RCC 7860 (cell line): ENCODE data around the gene GAREM1.
"Not testable (repeated sequence)": the region's sequence is repeated elsewhere in the genome, so short reads cannot be mapped to it uniquely, and the experiment has no call there.

Source experiments
- DNase-seq: peaks from one replicate; pipeline ENCODE4 v3.0.0-alpha.2; 2015; ENCODE audit warnings: low spot score
- FAIRE-seq: peaks from 2 replicates; lab custom pipeline; 2012; peaks lifted over from hg19 to GRCh38; lab: Jason Lieb, UNC

GAREM1 gene

DNA sequence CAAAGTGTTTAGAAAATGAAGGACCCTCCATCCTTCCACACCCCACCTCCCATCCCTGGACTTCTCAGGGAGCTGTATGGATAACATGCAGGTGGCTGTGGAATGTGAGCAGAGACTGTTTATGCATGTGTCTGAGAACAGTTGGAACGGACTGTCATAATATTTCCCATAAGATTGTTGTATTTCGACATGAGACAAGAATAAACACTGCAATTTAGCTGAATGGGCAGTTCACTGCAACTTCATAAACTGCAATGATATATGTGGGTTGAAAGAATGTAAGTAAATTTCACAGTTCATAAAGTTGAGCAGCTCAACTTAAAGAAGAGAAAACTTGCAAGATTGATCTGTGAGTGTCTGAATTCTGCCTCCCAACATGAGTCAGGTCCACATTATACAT, 206.3 kb downstream of the GAREM1 start:
- DNase-seq: no peak
- no peak for FAIRE-seq

DNA sequence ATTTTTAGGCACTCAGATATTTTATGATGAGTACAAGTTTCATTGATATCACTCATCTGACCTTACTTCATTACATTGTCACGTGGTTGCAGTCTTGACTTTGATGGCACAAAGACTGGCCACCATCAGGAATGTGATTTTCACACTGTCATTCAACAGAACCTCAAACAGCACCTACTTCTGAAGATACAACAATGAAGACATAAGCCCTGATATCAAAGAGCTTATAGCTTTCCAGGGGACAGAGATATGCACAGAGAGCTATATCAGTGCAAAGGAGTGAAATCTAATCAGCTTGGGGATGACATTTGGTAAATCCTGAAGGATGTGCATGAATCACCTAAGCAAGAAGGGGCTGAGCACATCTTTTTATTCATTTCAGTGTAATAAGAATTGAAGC, 208.6 kb downstream of the GAREM1 start:
- FAIRE-seq: no peak
- no peak for DNase-seq

DNA sequence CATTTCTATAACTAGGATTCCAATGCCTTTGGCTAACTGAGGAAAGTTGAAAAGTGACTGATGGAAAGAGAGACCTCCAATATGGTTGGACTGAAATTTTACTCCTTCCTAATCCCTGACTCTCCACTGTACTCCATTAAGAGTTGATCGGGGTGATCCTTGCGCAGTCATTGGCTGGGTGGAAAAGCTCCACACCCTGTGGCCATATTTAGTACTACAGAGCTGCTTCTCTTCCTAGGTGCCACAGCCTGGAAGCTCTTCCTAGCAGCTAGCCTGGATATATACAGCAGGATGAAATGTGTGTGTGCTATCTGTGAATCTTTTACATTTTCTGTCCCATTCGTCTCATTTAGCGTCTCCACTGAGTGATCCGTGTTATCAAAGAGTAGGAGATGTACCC, 209.7 kb downstream of the GAREM1 start:
- DNase-seq: no peak
- no peak for FAIRE-seq

DNA sequence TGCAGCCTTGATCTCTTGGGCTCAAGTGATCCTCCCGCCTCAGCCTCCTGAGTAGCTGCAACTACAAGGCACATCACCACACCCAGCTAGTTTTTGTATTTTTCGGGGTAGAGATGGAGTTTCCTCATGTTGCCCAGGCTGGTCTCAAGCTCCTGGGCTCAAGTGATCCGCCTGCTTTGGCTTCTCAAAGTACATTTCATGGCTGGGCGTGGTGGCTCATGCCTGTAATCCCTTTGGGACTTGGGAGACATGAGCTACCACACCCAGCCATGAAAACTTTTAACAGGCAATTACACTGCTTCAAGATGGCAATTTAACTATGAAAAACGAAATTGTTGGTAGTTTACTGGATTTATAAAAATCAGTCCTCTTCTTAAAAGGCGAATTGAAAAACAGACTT, 211.1 kb downstream of the GAREM1 start:
- DNase-seq (no peak), FAIRE-seq (no peak)

DNA sequence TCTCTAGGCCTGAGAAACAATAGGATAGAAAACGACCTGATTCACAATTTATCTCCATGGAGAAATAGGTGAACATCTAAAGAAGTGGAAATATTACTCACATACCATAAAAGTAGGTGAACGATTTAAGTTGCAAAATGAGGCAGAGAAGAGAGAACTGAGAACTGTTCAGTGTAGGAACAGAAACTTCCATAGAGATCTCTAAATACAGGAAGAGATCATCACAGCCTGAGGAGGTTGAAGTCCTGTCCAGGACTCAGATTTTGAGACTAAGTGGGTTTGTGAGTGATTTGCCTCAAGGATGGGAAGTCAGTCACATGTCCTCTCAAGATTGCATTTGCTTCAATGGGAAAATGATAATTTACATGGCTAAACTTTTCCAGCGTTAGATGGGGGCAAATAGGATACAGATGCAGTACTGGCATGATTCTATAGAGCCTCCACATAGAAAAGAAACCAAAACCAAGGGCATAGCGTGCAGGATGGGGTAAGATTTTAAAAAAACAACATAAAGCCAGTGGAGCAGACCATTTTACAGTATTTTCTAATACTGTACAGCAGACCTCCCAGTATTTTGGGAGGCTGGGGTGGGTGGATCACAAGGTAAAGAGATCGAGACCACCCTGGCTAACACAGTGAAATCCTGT, 212.0 kb downstream of the GAREM1 start:
- DNase-seq: no peak
- FAIRE-seq: no peak

DNA sequence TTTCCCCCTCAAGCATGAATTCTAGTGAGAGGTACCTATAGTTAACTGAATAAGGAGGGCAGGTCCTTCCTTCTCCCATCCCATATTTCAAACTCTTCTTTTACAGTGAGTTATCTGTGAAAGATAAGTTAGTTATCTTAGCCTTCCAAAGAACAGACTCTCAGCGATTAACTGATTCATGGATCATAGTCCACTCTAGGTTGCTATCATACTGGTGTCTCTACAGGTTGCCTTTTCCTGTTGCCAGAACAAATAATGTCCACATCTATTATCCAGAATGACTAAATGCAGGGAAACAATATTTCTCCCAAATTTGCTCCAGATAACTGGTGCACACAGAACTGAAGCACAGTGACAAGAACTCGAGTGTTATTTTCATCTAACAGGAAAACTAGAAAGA, 212.5 kb downstream of the GAREM1 start:
- DNase-seq (no peak), FAIRE-seq (no peak)

DNA sequence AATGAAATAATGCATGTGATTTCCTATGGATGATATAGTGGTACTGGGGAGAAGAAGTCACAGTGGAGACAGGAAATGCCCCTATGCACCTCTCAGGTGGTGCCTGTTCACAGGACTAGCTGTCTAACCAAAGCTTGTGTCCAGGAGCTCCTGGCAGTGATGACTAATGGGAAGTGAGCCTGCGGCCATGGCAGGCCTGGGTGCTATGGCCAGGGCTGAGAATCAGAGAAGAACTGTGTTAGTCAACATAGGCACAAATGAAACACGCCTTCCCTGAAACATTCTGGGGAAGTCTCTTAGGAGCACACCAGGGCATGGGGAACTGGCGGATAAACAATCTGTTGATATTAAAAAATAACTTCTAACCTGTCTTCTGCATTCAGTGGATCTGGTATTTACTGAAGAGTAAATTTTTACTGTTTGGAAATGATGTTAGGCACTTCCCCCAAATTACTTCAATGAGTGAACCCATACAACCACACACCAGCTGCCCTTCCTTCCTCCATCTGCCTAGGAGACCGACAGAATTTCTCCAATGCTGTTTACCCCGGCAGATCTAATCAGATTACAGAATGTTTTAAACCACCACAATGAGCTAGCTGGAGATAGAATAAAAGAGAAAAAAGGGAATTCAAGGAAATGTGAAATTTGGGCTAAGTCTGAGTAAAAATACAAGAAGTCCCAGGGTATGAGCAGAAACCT, 213.4 kb downstream of the GAREM1 start:
- FAIRE-seq (no peak), DNase-seq (no peak)

DNA sequence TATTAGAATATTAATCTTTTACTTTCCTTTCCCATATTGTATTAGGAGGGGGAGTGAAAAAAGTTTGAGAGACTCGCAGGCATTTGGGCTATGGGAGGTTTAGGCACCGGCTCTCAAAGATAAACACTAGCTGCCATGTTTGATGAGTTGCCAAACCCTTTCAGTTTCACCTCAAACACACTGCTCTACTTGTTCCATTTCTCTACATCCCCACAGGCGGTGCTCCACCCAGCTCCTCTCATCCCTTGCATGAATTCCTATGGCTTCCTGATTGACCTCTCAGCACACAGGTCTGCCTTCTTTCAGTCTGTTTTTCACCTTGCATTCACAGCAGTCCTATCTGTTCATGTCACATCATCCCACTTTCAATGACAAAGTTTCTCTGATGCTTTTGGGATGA, 215.1 kb downstream of the GAREM1 start:
- DNase-seq: no peak
- no peak for FAIRE-seq

DNA sequence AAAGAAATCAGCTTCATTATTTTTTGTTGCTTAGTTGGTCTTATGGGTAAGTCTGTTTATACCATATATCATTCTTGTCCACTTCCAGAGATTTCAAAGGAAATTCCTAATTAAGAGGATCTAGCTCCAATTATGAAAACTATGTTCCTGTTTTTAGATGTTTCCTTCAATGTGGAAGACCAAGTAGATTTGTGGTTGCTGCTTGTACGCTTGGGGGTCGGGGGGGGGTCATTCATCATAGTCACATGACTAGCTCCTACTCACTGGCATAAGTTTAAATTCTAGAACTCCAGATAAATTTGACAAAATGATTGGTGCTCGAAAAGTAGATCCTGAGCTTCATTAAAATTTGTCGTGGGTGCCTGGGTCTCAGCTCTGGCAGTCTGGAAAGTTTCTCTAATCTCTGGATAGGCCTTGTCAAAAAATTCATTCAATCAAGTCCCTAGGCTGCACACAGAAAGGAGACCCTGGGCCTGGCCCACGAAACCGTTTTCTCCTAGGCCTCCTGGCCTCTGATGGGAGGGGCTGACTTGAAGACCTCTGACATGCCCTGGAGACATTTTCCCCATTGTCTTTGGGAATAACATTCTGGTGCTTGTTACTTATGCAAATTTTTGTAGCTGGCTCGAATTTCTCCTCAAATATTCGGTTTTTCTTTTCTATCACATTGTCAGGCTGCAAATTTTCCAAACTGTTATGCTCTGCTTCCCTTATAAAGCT, 218.4 kb downstream of the GAREM1 start:
- FAIRE-seq (no peak), DNase-seq (no peak)

DNA sequence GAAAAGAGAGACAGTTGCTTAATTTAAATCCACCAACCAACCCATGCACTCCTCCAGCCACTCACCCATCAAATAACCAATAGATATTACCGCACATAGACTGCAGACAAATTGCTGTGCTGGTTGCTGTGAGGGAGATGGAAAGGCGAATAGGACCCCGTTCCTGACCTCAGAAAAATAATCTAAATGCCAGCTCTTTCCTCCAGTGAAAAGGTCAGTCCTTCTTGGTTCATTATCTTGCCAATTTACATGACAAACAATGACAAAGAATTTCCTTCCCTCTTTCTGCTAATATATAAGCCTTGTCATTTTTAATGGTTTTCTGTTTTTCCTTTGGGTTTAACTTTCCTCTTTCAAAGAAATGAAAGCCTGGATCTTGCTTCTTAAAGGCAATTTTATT, 219.2 kb downstream of the GAREM1 start:
- FAIRE-seq (no peak), DNase-seq (no peak)

DNA sequence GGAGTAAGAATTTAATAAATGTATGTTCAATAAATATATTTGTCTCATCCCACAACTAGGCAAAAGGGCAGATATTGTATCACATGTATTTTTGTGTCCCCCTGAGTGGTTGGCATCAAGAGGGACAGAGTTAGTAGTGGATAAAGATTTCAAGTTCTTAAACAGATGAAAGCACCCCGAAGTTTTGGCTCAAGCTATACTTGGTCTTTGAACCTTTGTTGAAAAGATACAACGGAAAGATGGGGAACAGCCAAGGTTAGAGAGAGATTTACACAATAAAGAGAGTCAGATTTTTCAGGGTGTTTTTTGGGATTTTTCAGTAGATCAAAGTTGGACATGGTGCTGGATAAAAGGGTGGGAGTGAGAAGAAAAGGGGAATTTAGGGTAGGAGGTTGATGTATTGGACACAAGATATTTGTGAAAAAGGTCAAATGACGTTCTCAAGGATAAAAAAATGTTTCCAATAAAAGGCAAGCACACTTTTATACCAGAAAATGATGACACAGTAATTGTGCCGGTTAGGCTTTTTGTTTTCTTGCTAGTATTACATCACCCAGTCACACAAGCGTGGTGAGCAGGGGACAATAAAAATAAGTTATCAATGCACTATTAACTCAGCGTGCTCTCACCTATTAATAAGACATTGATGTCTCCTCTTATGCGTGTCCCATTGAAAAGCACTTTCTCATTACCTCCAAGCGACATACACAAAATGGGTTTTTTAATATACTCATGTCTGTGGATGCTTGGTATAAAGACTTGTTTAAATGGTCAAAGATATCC, 221.3 kb downstream of the GAREM1 start:
- DNase-seq (no peak), FAIRE-seq (no peak)

DNA sequence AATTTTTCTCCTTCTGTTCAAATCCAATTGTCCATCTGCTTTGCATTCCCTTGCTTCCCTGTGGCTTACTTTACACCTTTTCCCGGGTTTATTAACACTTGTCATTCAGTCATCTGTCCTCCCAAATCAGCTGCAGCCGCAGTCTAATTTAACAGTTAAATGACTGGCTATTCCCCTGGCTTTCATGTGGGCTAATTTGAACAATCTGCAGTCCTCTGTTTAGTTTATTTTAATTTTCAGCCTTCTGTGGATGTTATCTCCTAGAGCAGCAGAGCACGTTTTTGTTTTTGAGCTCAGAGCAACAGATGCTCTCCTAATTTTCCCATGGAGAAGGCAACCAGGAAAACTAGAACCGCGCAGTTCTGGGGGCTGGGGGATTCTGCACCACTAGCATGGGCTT, 225.8 kb downstream of the GAREM1 start:
- FAIRE-seq (no peak), DNase-seq (no peak)

DNA sequence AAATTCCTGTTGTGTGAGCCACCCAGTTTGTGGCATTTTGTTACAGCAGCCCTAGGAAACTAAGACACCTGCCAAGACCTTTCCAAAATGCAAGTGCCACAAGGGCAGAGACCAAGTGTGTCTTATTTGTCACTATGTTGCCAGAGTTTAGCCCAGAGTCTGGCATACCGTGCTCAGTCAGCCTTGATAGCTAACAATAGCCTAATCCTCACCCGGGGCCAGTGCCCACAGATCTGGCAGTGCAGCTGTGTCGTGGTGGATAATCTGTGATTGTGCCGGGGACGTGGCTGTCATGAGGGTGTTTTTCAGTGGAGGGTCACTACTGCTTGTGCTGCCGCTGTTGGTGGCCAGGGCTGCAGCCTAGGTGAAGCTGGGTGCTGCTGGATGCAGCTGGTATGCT, 227.3 kb downstream of the GAREM1 start:
- FAIRE-seq (no peak), DNase-seq (no peak)

DNA sequence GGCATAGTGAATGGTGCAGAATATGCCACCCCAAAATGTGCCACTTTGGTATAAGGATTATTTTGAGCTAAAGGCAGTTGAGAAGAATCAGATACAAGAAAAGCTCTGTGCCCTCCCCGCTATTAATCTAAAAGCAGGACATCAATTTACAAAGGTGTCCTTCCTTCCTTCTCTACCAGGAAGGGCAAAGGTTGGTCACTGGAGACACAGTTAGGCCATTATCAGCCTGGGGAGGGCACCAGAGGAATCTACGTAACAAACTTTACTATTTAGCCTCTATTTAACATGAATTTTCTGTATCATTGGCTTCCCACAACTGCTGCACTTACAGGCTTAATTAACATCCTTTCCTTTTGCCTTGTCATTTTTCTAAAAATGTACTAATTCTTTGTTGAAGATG, 228.3 kb downstream of the GAREM1 start:
- no peak for FAIRE-seq
- DNase-seq: no peak

DNA sequence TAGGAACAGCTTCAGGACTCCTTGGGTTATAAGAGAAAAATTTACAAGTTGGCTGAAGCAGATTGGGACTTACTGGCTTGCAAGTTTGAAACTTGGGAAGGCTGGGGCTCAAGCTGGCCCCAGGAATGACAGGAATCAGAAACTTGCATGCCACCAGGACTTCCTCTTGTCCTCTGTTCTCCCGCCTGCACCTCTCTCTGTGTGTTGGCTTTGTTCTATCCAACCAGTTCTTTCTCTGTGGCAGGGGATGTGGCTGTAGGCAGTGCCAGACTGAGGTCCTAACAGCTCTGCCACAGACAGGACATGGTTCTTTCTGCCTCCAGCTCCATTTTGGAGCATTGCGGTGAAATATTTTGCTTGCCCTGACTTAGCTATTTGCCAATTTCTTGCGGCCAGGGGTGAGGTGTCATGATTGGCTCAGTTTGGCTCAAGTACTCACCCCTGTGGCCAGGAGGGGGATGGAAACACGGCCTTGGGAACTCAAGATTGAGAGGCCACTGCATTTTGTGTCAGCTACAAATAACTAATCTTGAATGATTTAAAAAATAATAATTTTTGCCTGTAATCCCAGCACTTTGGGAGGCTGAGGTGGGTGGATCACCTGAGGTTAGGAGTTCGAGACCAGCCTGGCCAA, 231.9 kb downstream of the GAREM1 start:
- no peak for FAIRE-seq
- no peak for DNase-seq

DNA sequence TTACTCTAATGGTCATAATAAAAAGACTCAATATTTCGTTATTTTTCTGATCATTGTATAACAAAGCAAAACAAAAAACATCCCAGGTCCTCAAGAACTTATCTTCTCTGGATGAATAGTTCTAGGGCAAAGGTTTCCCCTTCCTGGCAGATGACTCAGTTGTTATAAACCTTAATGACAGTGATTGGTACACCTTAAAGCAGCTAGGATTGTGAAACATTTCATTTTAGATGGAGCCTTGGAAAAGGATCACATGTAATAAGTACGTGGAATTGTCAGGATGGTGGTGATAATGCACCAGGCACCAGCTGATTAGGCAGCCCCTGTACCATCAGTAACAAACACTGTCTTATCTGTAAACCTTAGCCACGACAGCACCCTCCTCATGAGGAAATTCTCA, 233.6 kb downstream of the GAREM1 start:
- no peak for DNase-seq
- FAIRE-seq: no peak

DNA sequence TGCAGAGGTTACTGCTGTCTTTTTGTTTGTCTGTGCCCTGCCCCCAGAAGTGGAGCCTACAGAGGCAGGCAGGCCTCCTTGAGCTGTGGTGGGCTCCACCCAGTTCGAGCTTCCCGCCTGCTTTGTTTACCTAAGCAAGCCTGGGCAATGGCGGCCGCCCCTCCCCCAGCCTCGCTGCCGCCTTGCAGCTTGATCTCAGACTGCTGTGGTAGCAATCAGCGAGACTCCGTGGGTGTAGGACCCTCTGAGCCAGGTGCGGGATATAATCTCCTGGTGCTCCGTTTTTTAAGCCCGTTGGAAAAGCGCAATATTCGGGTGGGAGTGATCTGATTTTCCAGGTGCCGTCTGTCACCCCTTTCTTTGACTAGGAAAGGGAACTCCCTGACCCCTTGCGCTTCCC, 237.3 kb downstream of the GAREM1 start:
- not testable (repeated sequence) for DNase-seq, FAIRE-seq

DNA sequence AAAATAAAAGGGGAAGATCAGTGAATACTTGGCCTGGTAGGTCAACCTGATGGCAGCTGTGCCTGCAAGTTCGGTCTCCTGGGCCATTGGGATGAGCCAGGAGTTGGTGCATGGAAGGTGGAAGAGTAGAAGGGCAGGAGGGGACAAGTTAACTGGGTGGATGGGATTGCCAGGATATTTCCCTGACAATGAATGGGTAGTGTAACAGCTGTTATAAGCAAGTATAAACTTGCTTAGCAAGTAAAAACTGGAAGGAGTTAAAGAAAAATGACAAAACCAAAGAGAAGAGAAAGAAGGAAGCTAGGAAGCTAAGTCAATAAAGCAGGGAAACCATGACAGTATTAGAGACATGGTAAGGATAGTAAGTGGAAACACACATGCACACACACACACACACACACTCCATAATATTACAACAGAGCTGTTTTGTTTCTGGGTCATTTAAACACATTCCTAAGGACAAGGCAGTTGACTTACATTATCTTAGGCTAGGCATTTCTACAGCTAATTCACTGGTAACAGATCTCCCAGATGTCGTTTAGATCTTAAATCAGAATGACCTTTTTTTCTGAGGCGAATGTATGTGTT, 251.2 kb downstream of the GAREM1 start:
- DNase-seq: no peak
- no peak for FAIRE-seq

DNA sequence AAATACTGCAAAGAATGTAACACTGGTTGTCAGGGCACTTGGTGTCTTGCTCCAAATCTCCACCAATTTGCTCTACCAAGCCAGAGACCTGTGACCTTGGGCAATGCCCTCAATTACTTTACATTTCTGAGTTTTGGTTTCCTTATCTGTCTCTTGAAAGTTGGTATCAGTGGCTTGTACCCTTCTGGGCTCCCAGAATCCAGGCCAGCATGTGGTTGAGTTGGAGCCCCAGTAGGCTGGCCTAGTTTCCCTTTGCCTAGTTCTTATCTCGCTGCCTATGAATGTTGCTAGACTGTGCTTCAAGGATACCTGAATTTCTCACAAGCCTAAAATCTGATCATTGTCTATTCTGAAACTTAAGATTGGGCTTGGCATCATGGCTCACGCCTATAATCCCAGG, 254.3 kb downstream of the GAREM1 start:
- FAIRE-seq: no peak
- DNase-seq: no peak

DNA sequence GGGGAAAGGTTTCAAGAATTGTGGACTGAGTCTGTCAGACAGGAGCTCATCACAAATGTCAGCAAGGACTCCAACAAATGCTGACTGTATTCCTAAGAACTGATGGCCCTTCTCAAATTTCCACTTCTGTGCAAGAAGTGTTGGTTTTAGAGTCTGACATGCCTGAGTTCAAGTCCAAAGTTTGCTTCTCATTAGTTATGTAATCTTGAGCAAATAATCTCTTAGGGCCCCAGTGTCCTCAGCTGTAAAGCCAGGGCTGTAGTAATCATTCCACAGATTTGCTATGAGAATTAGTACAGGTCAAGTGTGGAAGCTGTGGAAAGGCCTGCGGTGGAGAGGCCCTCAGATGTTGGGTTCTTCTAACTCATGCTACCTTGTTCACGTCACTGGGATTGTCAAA, 257.0 kb downstream of the GAREM1 start:
- no peak for FAIRE-seq
- no peak for DNase-seq
